Memory B cell (primary cell): ENCODE data around the gene GPLD1.
"Not testable (repeated sequence)": the region's sequence is repeated elsewhere in the genome, so short reads cannot be mapped to it uniquely, and the experiment has no call there.

ENCODE experiments used
- ATAC-seq: fragments of 150-1000 bp; cut with Tn5 transposase; 2 replicates; pipeline ENCODE4 v1.10.0; 2021; ENCODE audit warnings: low read depth, mild to moderate bottlenecking, moderate library complexity
- DNase-seq, 2 donors: peaks; one replicate each; pipeline ENCODE4 v3.0.0; 2022; ENCODE audit warnings: low spot score in 2 of 2
- H3K27ac Mint-ChIP-seq: one replicate; pipeline ENCODE4 v1.8.0; 2022; ENCODE audit warnings: mild to moderate bottlenecking, moderate library complexity, mixed read lengths
- H3K27me3 Mint-ChIP-seq: one replicate; pipeline ENCODE4 v1.8.0; 2022; ENCODE audit warnings: mixed read lengths
- H3K36me3 Mint-ChIP-seq: one replicate; pipeline ENCODE4 v1.8.0; 2022; ENCODE audit warnings: mild to moderate bottlenecking, mixed read lengths
- H3K4me1 Mint-ChIP-seq: one replicate; pipeline ENCODE4 v1.8.0; 2022; ENCODE audit warnings: mixed read lengths
- H3K4me3 Mint-ChIP-seq: one replicate; pipeline ENCODE4 v1.8.0; 2022; ENCODE audit warnings: mild to moderate bottlenecking, moderate library complexity, mixed read lengths
- H3K9me3 Mint-ChIP-seq: one replicate; pipeline ENCODE4 v1.8.0; 2022; ENCODE audit warnings: mixed read lengths

The GPLD1 gene

GRCh38 chr6:24431045-24431451, 58.3 kb downstream of the GPLD1 start:
- peak; percentile 14 to 17 for DNase-seq
- Mint-ChIP-seq H3K9me3 (no peaks in the 10 kb centered on the region), H3K36me3 (no peaks in the 10 kb centered on the region)

GRCh38 chr6:24430086-24430485, 59.3 kb downstream of the GPLD1 start:
- H3K4me1 Mint-ChIP-seq: no peaks in the 10 kb centered on the region
- H3K27me3 Mint-ChIP-seq: no peaks in the 10 kb centered on the region
- DNase-seq (no peak), ATAC-seq (no peak)
- H3K36me3 Mint-ChIP-seq: no peaks in the 10 kb centered on the region
- no peak overlapping the region for H3K4me3 Mint-ChIP-seq
- H3K9me3 Mint-ChIP-seq: no peaks in the 10 kb centered on the region
- H3K27ac Mint-ChIP-seq: no peak overlapping the region

More at GRCh38 chr6:24431045-24431451, 58.3 kb downstream of the GPLD1 start:
- Mint-ChIP-seq H3K4me3 (no peak overlapping the region), H3K27ac (no peak overlapping the region), H3K27me3 (no peaks in the 10 kb centered on the region), H3K4me1 (no peaks in the 10 kb centered on the region)
- peak; percentile 45 for ATAC-seq

DNA sequence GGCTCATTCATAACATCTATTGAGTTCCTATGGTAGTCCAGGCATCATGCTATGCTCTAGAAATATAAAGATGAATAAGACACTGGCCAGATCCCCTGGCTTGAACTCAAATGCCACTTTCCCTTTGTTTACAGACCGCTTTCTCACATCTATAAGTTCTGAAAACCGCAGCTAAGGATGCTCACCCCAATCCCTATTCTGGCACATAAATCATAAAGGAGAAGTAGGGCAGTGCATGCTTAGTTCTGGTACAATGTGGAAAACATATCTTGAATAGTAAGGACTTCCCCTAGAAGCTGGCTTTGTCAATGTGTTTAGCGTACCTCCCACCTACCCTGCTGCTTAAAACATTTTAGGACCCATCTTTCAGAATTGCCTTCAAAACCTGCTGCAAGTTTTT, 60.2 kb downstream of the GPLD1 start:
- DNase-seq: no peak
- H3K36me3 Mint-ChIP-seq: peaks cover 4% of the 10 kb centered on the region
- no peaks in the 10 kb centered on the region for H3K9me3 Mint-ChIP-seq
- no peaks in the 10 kb centered on the region for H3K4me1 Mint-ChIP-seq
- H3K4me3 Mint-ChIP-seq: no peak overlapping the region
- peak overlapping the region; percentile 19 for H3K27ac Mint-ChIP-seq
- H3K27me3 Mint-ChIP-seq: no peaks in the 10 kb centered on the region
- no peak for ATAC-seq

DNA sequence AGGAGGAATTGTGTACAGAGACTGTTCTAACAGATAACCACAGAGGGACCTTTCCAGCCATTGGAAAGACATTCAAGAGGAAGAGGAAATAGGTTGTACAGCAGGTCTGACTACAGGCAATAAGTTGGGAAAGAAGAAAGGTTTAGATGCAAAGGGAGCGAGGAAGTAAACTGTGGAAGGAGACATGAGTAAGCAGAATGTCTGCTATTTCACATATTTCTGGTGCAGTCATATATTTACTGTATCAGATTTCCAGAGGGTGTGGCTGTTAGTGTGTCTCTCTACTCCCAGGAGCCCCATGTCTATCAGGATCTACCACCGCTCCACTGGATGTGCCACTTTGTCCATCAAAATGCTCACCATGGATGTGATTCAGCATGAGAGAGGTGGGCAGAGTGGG, 60.8 kb downstream of the GPLD1 start:
- ATAC-seq (no peak), DNase-seq (no peak)
- Mint-ChIP-seq H3K27ac (peak overlapping the region; percentile 19), H3K4me1 (no peaks in the 10 kb centered on the region), H3K27me3 (no peaks in the 10 kb centered on the region), H3K9me3 (no peaks in the 10 kb centered on the region), H3K36me3 (peaks cover 4% of the 10 kb centered on the region), H3K4me3 (no peak overlapping the region)

GRCh38 chr6:24426729-24427446, 62.5 kb downstream of the GPLD1 start:
- Mint-ChIP-seq H3K9me3 (no peaks in the 10 kb centered on the region), H3K4me3 (no peak overlapping the region), H3K36me3 (peaks cover 8% of the 10 kb centered on the region), H3K27ac (no peak overlapping the region), H3K4me1 (no peaks in the 10 kb centered on the region), H3K27me3 (no peaks in the 10 kb centered on the region)
- ATAC-seq (no peak), DNase-seq (no peak)

- no peaks in the 10 kb centered on the region for H3K27me3 Mint-ChIP-seq
- no peak overlapping the region for H3K4me3 Mint-ChIP-seq
- no peaks in the 10 kb centered on the region for H3K9me3 Mint-ChIP-seq
- peaks cover 21% of the 10 kb centered on the region for H3K36me3 Mint-ChIP-seq
- ATAC-seq (no peak), DNase-seq (no peak)
- H3K27ac Mint-ChIP-seq: no peak overlapping the region
- H3K4me1 Mint-ChIP-seq: no peaks in the 10 kb centered on the region
Observed at GRCh38 chr6:24425091-24425490, 64.3 kb downstream of the GPLD1 start.

- Mint-ChIP-seq H3K27ac (peak overlapping the region; percentile 0), H3K4me3 (no peak overlapping the region), H3K27me3 (no peaks in the 10 kb centered on the region), H3K9me3 (no peaks in the 10 kb centered on the region), H3K36me3 (peaks cover 30% of the 10 kb centered on the region), H3K4me1 (no peaks in the 10 kb centered on the region)
- ATAC-seq (no peak), DNase-seq (no peak)
Observed at GRCh38 chr6:24419526-24419925, 69.9 kb downstream of the GPLD1 start.

GRCh38 chr6:24415753-24416152, 73.6 kb downstream of the GPLD1 start:
- Mint-ChIP-seq H3K27ac (no peak overlapping the region), H3K4me3 (no peak overlapping the region), H3K36me3 (peaks cover 33% of the 10 kb centered on the region), H3K27me3 (no peaks in the 10 kb centered on the region), H3K9me3 (no peaks in the 10 kb centered on the region), H3K4me1 (peaks cover 2% of the 10 kb centered on the region)
- DNase-seq: no peak
- ATAC-seq: no peak

- H3K27me3 Mint-ChIP-seq, H3K9me3 Mint-ChIP-seq, ATAC-seq, H3K4me1 Mint-ChIP-seq, DNase-seq, H3K4me3 Mint-ChIP-seq, H3K27ac Mint-ChIP-seq: not testable (repeated sequence)
- peaks cover 29% of the 10 kb centered on the region for H3K36me3 Mint-ChIP-seq
Observed at GRCh38 chr6:24414531-24414930, 74.8 kb downstream of the GPLD1 start.

GRCh38 chr6:24412294-24412693, 77.1 kb downstream of the GPLD1 start:
- H3K36me3 Mint-ChIP-seq: peaks cover 27% of the 10 kb centered on the region
- no peaks in the 10 kb centered on the region for H3K9me3 Mint-ChIP-seq
- H3K27ac Mint-ChIP-seq: no peak overlapping the region
- peaks cover 2% of the 10 kb centered on the region for H3K4me1 Mint-ChIP-seq
- H3K27me3 Mint-ChIP-seq: no peaks in the 10 kb centered on the region
- DNase-seq (no peak), ATAC-seq (no peak)
- H3K4me3 Mint-ChIP-seq: no peak overlapping the region

DNA sequence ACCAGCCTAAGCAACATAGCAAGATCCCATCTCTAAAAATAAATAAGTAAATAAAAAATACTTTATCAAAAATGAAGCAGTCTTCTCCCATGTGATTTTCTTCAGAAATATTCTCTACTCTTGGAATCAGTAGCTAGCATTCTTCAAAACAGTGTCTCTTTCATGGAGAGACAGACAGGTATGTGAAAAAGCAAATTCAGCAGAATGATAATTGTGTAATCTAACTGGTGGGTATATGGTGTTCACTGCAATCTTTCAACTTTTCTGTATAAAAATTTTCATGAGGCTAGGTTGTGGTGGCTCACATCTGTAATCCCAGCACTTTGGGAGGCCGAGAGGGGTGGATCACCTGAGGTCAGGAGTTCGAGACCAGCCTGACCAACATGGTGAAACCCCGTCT, 78.8 kb downstream of the GPLD1 start:
- no peaks in the 10 kb centered on the region for H3K9me3 Mint-ChIP-seq
- no peak overlapping the region for H3K4me3 Mint-ChIP-seq
- no peaks in the 10 kb centered on the region for H3K27me3 Mint-ChIP-seq
- H3K36me3 Mint-ChIP-seq: peaks cover 23% of the 10 kb centered on the region
- no peak for ATAC-seq
- peaks cover 2% of the 10 kb centered on the region for H3K4me1 Mint-ChIP-seq
- no peak overlapping the region for H3K27ac Mint-ChIP-seq
- DNase-seq: no peak

DNA sequence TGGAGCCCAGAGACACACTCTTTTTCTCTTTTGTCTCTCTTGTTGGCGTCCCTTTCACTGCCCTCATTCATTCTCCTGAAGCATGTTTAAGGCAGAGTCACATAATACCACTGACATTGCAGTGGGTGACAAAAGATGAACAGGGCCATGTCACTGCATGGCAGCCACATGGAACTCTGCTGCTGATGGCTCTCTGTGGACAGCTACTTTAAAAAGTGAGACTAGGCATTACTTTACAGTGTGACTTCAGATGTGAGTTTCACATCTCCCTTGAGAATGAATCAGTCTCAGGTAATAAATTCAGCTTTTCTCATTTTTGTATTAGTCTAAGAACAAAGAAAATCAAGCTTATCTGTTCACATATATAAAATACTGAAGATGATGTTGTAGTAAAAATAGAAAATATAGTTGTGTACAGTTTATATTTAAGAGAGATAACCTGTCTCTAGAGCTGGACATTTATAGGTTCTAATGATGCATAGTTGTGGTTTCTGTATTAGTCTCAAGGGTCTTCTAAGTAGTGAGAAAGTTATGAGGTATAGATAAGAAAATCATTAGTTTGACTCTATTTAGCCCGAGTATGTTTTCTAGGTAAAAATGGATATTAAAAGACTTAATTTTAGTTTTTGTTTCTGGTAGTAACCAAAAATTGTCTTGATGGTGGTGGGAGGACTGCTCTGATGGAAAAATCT, 80.5 kb downstream of the GPLD1 start:
- no peak for DNase-seq
- Mint-ChIP-seq H3K36me3 (peaks cover 21% of the 10 kb centered on the region), H3K4me3 (no peak overlapping the region), H3K27me3 (no peaks in the 10 kb centered on the region), H3K9me3 (no peaks in the 10 kb centered on the region), H3K4me1 (peaks cover 4% of the 10 kb centered on the region), H3K27ac (no peak overlapping the region)
- ATAC-seq: no peak

GRCh38 chr6:24405262-24405661, 84.1 kb downstream of the GPLD1 start:
- no peak for DNase-seq
- peaks cover 4% of the 10 kb centered on the region for H3K36me3 Mint-ChIP-seq
- no peaks in the 10 kb centered on the region for H3K9me3 Mint-ChIP-seq
- H3K4me3 Mint-ChIP-seq: no peak overlapping the region
- ATAC-seq: no peak
- H3K27ac Mint-ChIP-seq: no peak overlapping the region
- no peaks in the 10 kb centered on the region for H3K27me3 Mint-ChIP-seq
- H3K4me1 Mint-ChIP-seq: peaks cover 13% of the 10 kb centered on the region

- no peak for ATAC-seq
- Mint-ChIP-seq H3K9me3 (no peaks in the 10 kb centered on the region), H3K4me3 (peak overlapping the region; percentile 90), H3K4me1 (peaks cover 13% of the 10 kb centered on the region), H3K27ac (peak overlapping the region; percentile 86), H3K27me3 (peaks cover 6% of the 10 kb centered on the region), H3K36me3 (peaks cover 3% of the 10 kb centered on the region)
- DNase-seq: no peak
Observed at GRCh38 chr6:24403501-24403824, 85.9 kb downstream of the GPLD1 start.
